OCI-LY7 (cell line): ENCODE measurements around the gene MRPS25. TPM values are rescaled to one million over a fixed set of nuclear protein-coding genes. Genes with fewer than 3 reads are reported as not detected.

ENCODE experiments used
- Bru-seq: library from RNA; stranded (reverse); fragments of 400-500 nt; gene quantifications from one replicate; lab custom pipeline; 2021; lab: Mats Ljungman, UMichigan
- BruChase-seq, 2 experiments: library from RNA; stranded (reverse); fragments of 400-500 nt; gene quantifications; one replicate each; lab custom pipeline; 2021; lab: Mats Ljungman, UMichigan
- BruUV-seq: library from RNA; stranded (reverse); fragments of 400-500 nt; replicated peaks from 2 replicates; lab custom pipeline; 2021; lab: Mats Ljungman, UMichigan
- CTCF ChIA-PET: fragments of 300-600 bp; sonication (Branson Sonifier 250); formaldehyde crosslinking; loops from one replicate; lab custom pipeline; 2022; ENCODE audit warnings: antibody characterized with exemption; ENCODE audit not compliant: unreplicated experiment; lab: Charles Lee
- POLR2A ChIA-PET: fragments of 300-600 bp; sonication (Branson Sonifier 250); formaldehyde crosslinking; loops from one replicate; lab custom pipeline; 2022; ENCODE audit warnings: antibody characterized with exemption; lab: Charles Lee
- DNase-seq: peaks from one replicate; pipeline ENCODE4 v3.0.0-alpha.2; 2015; ENCODE audit warnings: low spot score
- H2AFZ ChIP-seq: fragments of 200-600 bp; sonication (generic), shearing (Covaris generic); 2 replicates; pipeline ENCODE4 v1.6.1; 2014; ENCODE audit warnings: mild to moderate bottlenecking, antibody characterized with exemption, low read length, moderate library complexity
- H3K27ac ChIP-seq: fragments of 200-600 bp; sonication (generic); 2 replicates; pipeline ENCODE4 v1.5.1; 2014; ENCODE audit warnings: mixed run types, low read depth, mild to moderate bottlenecking, moderate library complexity, low read length, inconsistent platforms; ENCODE audit not compliant: poor library complexity, severe bottlenecking
- H3K36me3 ChIP-seq: fragments of 200-600 bp; sonication (generic); 2 replicates; pipeline ENCODE4 v1.6.1; 2014; ENCODE audit warnings: mild to moderate bottlenecking, antibody characterized with exemption, low read length, moderate library complexity, mixed read lengths; ENCODE audit not compliant: insufficient read depth
- H3K4me1 ChIP-seq: fragments of 200-600 bp; sonication (generic); 2 replicates; pipeline ENCODE4 v1.5.1; 2014; ENCODE audit warnings: mild to moderate bottlenecking, low read length; ENCODE audit not compliant: insufficient read depth, poor library complexity, severe bottlenecking
- H3K4me2 ChIP-seq: fragments of 200-600 bp; sonication (generic); 2 replicates; pipeline ENCODE4 v1.6.1; 2014; ENCODE audit warnings: mild to moderate bottlenecking, low read length
- H3K4me3 ChIP-seq: fragments of 200-600 bp; sonication (generic); 2 replicates; pipeline ENCODE4 v1.5.1; 2014; ENCODE audit warnings: mild to moderate bottlenecking, low read depth, low read length; ENCODE audit not compliant: poor library complexity, severe bottlenecking
- H3K79me2 ChIP-seq: fragments of 200-600 bp; sonication (generic); 2 replicates; pipeline ENCODE4 v1.6.1; 2016; ENCODE audit warnings: low read depth, mild to moderate bottlenecking, low read length, moderate library complexity, mixed read lengths; ENCODE audit not compliant: insufficient read depth
- H3K9me2 ChIP-seq: fragments of 200-600 bp; sonication (generic); 2 replicates; pipeline ENCODE4 v1.6.1; 2016; ENCODE audit warnings: mild to moderate bottlenecking, low read length, mixed read lengths; ENCODE audit not compliant: insufficient read depth
- H3K9me3 ChIP-seq: fragments of 200-600 bp; sonication (generic); 2 replicates; pipeline ENCODE4 v1.6.1; 2014; ENCODE audit warnings: mild to moderate bottlenecking, mixed run types, low read length, mixed read lengths
- H4K20me1 ChIP-seq: fragments of 200-600 bp; sonication (generic); 2 replicates; pipeline ENCODE4 v1.6.1; 2014; ENCODE audit warnings: mild to moderate bottlenecking, antibody characterized with exemption, low read length, moderate library complexity, mixed read lengths; ENCODE audit not compliant: insufficient read depth
- CTCF ChIP-seq: fragments of 200-600 bp; sonication (generic); conservative IDR thresholded peaks from 2 replicates; pipeline ENCODE4 v1.5.1; 2014; ENCODE audit warnings: mild to moderate bottlenecking, antibody characterized with exemption, low read length, moderate library complexity, mixed read lengths
- EZH2phosphoT487 ChIP-seq: fragments of 200-600 bp; sonication (generic); IDR thresholded peaks from 2 replicates; pipeline ENCODE4 v1.6.1; 2018; ENCODE audit warnings: low read depth, borderline replicate concordance, mild to moderate bottlenecking, mixed run types, antibody characterized with exemption, low read length, moderate library complexity, mixed read lengths
- intact Hi-C: fragments of 100-400 bp; cut with micrococcal nuclease; formaldehyde crosslinking; loops from one replicate; pipeline ENCODE4 v1.10.0; 2022; ENCODE audit not compliant: unreplicated experiment
- long read RNA-seq: library from polyadenylated mRNA; stranded (forward); transcript quantifications from one replicate; pipeline ENCODE4 v2.0.0, GENCODE V29; 2022
- total RNA-seq, 2 experiments: library from RNA; depleted of rRNA in 1 of 2; stranded (reverse); fragments of >200 nt in 1 of 2; shearing (Covaris generic) in 1 of 2; gene quantifications; 2 replicates each; pipeline ENCODE4 v1.2.3, GENCODE V29; 2014 to 2022

MRPS25 gene
- total RNA-seq (2014; rRNA removed; shearing (Covaris generic)) (44.5 and 53.6 TPM in 2 replicates), total RNA-seq (2022) (111 and 129 TPM in 2 replicates), Bru-seq, nascent RNA (percentile 93 among the genes with signal in this experiment), BruChase-seq, experiment 1, labeled RNA remaining after a 6-hour chase (percentile 97 among the genes with signal in this experiment), BruChase-seq, experiment 2, labeled RNA remaining after a 2-hour chase (percentile 97 among the genes with signal in this experiment)
- long read RNA-seq, full-length matches to known transcripts: 87 of 127 reads
- long read RNA-seq, partial matches to known transcripts: 15 of 127 reads
- long read RNA-seq, other reads (novel, unspliced or antisense): 25 of 127 reads

- Histone ChIP-seq H3K27ac (peak within 1 kb of the TSS; percentile 42), H3K79me2 (peaks cover 34% of the 10 kb centered on the region), H3K9me3 (no peaks in the 10 kb centered on the region), H3K4me2 (peak within 1 kb of the TSS; percentile 77), H2AFZ (peak within 1 kb of the TSS; percentile 93), H3K36me3 (peaks cover 32% of the 10 kb centered on the region), H3K4me3 (peak within 1 kb of the TSS; percentile 96), H4K20me1 (0 out of 2 replicates have a peak, but pooled peaks cover 5% of the 10 kb centered on the region), H3K4me1 (peaks cover 16% of the 10 kb centered on the region), H3K9me2 (no peaks in the 10 kb centered on the region)
- TF ChIP-seq CTCF: no peak
- TF ChIP-seq EZH2phosphoT487: no peak
- BruUV-seq: no TSS peak
- CTCF ChIA-PET: interaction anchor here (0.5 to 0.9 kb wide), 3 partner anchors 14 to 880 kb away, joined by 3 to 4 read pairs (median 3); no protein-coding TSS in a partner anchor
- peak; percentile 93 for DNase-seq
- POLR2A ChIA-PET: interaction anchor here (0.9 to 1.7 kb wide), 11 partner anchors 8 to 119 kb away, joined by 3 to 6 read pairs (median 4); no protein-coding TSS in a partner anchor
- intact Hi-C loops: no loop called here
Measured at GRCh38 chr3:15064835-15065549, at the start of gene MRPS25. Gene MRPS25 (minus strand): TSS chr3:15065315. CDS start chr3:15065194, 121 bp downstream.

- H3K4me3 ChIP-seq: no peak overlapping the region
- no peaks in the 10 kb centered on the region for H3K36me3 ChIP-seq
- no peak overlapping the region for H2AFZ ChIP-seq
- no TSS peak for BruUV-seq
- no peak overlapping the region for H3K4me2 ChIP-seq
- no peak for TF ChIP-seq EZH2phosphoT487
- no peak for TF ChIP-seq CTCF
- no peaks in the 10 kb centered on the region for H3K4me1 ChIP-seq
- no peaks in the 10 kb centered on the region for H4K20me1 ChIP-seq
- no peaks in the 10 kb centered on the region for H3K9me2 ChIP-seq
- ChIA-PET CTCF (no interaction called here), POLR2A (no interaction called here)
- H3K9me3 ChIP-seq: no peaks in the 10 kb centered on the region
- H3K27ac ChIP-seq: no peak overlapping the region
- intact Hi-C loops: no loop called here
- no peak for DNase-seq
- H3K79me2 ChIP-seq: no peaks in the 10 kb centered on the region
Measured at GRCh38 chr3:15113884-15114283, 48.8 kb upstream of the MRPS25 start.
